ENCODE data around the gene KCTD1. TPM values are rescaled to one million over a fixed set of nuclear protein-coding genes. Genes with fewer than 3 reads are reported as not detected.

KCTD1 gene
- total RNA-seq, 4 donors from 2014 or later = 33.6 to 42.0 (median 39.4) TPM

- 62 to 72% methylated on average over 4 of the region's 4 CpGs for WGBS, 2 donors
- no peak for DNase-seq (ENCODE audit: low spot score in 2 of 2)
- no peaks in the 10 kb centered on the region for H3K9me3 ChIP-seq
- no peaks in the 10 kb centered on the region for H3K27me3 ChIP-seq
- no peak for TF ChIP-seq EP300 (IDR thresholded peaks at IDR 0.05)
- peaks cover 0 to 12% (median 0%) of the 10 kb centered on the region in 3 donors for H3K36me3 ChIP-seq
- no peak overlapping the region for H3K4me3 ChIP-seq
- peaks cover 0 to 21% (median 3%) of the 10 kb centered on the region in 4 donors for H3K4me1 ChIP-seq
- H3K27ac ChIP-seq = peak overlapping the region in 1 of 4 donors; percentile 20
Observed at GRCh38 chr18:26502823-26503222, 45.5 kb downstream of the KCTD1 start.

- WGBS, 2 donors = 75 to 80% methylated on average over 4 of the region's 4 CpGs
- H3K27ac ChIP-seq = no peak overlapping the region
- no peaks in the 10 kb centered on the region for H3K9me3 ChIP-seq
- TF ChIP-seq CTCF (IDR thresholded peaks at IDR 0.05) (no peak), EP300 (IDR thresholded peaks at IDR 0.05) (no peak), POLR2A (IDR thresholded peaks at IDR 0.05) (no peak)
- peaks cover 0 to 12% (median under 1%) of the 10 kb centered on the region in 4 donors for H3K4me1 ChIP-seq
- no peak overlapping the region for H3K4me3 ChIP-seq
- DNase-seq (ENCODE audit: low spot score in 2 of 2) = no peak
- H3K27me3 ChIP-seq = no peaks in the 10 kb centered on the region
- H3K36me3 ChIP-seq = peaks cover 0 to 12% (median 0%) of the 10 kb centered on the region in 3 donors
Observed at GRCh38 chr18:26497866-26498265, 50.5 kb downstream of the KCTD1 start.

GRCh38 chr18:26496528-26496927, 51.8 kb downstream of the KCTD1 start:
- DNase-seq (ENCODE audit: low spot score in 2 of 2) = no peak
- TF ChIP-seq CTCF (IDR thresholded peaks at IDR 0.05) (no peak), POLR2A (IDR thresholded peaks at IDR 0.05) (no peak), EP300 (IDR thresholded peaks at IDR 0.05) (no peak)
- no peak overlapping the region for H3K4me3 ChIP-seq
- H3K27ac ChIP-seq = no peak overlapping the region
- no peaks in the 10 kb centered on the region for H3K9me3 ChIP-seq
- peaks cover 0 to 6% (median 0%) of the 10 kb centered on the region in 4 donors for H3K4me1 ChIP-seq
- WGBS, 2 donors = 93 to 97% methylated on average over 1 of the region's 1 CpG
- H3K36me3 ChIP-seq = peaks cover 0 to 13% (median 0%) of the 10 kb centered on the region in 3 donors
- H3K27me3 ChIP-seq = no peaks in the 10 kb centered on the region

- no peak for DNase-seq (ENCODE audit: low spot score in 2 of 2)
- H3K4me1 ChIP-seq = no peaks in the 10 kb centered on the region
- H3K9me3 ChIP-seq = no peaks in the 10 kb centered on the region
- no peak overlapping the region for H3K4me3 ChIP-seq
- H3K36me3 ChIP-seq = peaks cover 0 to 21% (median 0%) of the 10 kb centered on the region in 3 donors
- H3K27me3 ChIP-seq = no peaks in the 10 kb centered on the region
- TF ChIP-seq CTCF (IDR thresholded peaks at IDR 0.05) (no peak), POLR2A (IDR thresholded peaks at IDR 0.05) (no peak), EP300 (IDR thresholded peaks at IDR 0.05) (no peak)
- 88 to 98% methylated on average over 5 of the region's 5 CpGs for WGBS, 2 donors
- H3K27ac ChIP-seq = no peak overlapping the region
Observed at GRCh38 chr18:26495287-26495686, 53.1 kb downstream of the KCTD1 start.

- Histone ChIP-seq H3K4me3 (no peak overlapping the region), H3K27ac (no peak overlapping the region), H3K9me3 (no peaks in the 10 kb centered on the region), H3K27me3 (no peaks in the 10 kb centered on the region), H3K36me3 (peaks cover 0 to 9% (median 0%) of the 10 kb centered on the region in 3 donors), H3K4me1 (no peaks in the 10 kb centered on the region)
- TF ChIP-seq POLR2A (IDR thresholded peaks at IDR 0.05) (no peak), CTCF (IDR thresholded peaks at IDR 0.05) (no peak), EP300 (IDR thresholded peaks at IDR 0.05) (no peak)
- WGBS, 2 donors = 72 to 84% methylated on average over 3 of the region's 3 CpGs
- DNase-seq (ENCODE audit: low spot score in 2 of 2) = no peak
Observed at GRCh38 chr18:26493021-26493420, 55.3 kb downstream of the KCTD1 start.
